H1 (cell line): ENCODE measurements around the gene RBM17. TPM values are rescaled to one million over a fixed set of nuclear protein-coding genes. Genes with fewer than 3 reads are reported as not detected.

Experiments used
- CTCF ChIA-PET: fragments of 300-600 bp; sonication (Branson Sonifier 250); formaldehyde crosslinking; loops from one replicate; lab custom pipeline; 2021; ENCODE audit not compliant: partially characterized antibody; lab: Charles Lee
- POLR2A ChIA-PET: fragments of 300-600 bp; sonication (Branson Sonifier 250); formaldehyde crosslinking; loops from one replicate; lab custom pipeline; 2021; ENCODE audit warnings: inconsistent platforms; ENCODE audit not compliant: partially characterized antibody; lab: Charles Lee
- DNase-seq, 2 experiments: peaks; one replicate each; pipeline versions ENCODE4 v3.0.0 to v3.0.0-alpha.2; 2010 to 2022; ENCODE audit warnings: low spot score in 2 of 2, low read depth in 1 of 2, mixed read lengths in 1 of 2
- FAIRE-seq: peaks from 2 replicates; lab custom pipeline; 2011; peaks lifted over from hg19 to GRCh38; lab: Jason Lieb, UNC
- H2AFZ ChIP-seq: 2 replicates; pipeline ENCODE4 v1.8.1; 2012; ENCODE audit warnings: low read length, inconsistent platforms
- H2AK5ac ChIP-seq: 2 replicates; pipeline ENCODE4 v1.6.1; 2013; ENCODE audit warnings: low read depth, low read length
- H2BK120ac ChIP-seq: replicated peaks from 2 replicates; pipeline ENCODE3; 2013; ENCODE audit warnings: low read depth, low read length, inconsistent platforms
- H2BK12ac ChIP-seq: 2 replicates; pipeline ENCODE4 v1.6.1; 2013; ENCODE audit warnings: low read depth, low read length
- H2BK15ac ChIP-seq: 2 replicates; pipeline ENCODE4 v1.6.1; 2013; ENCODE audit warnings: low read length
- H2BK20ac ChIP-seq: 2 replicates; pipeline ENCODE4 v1.6.1; 2013; ENCODE audit warnings: low read length
- H2BK5ac ChIP-seq: 2 replicates; pipeline ENCODE4 v1.6.1; 2013; ENCODE audit warnings: low read depth, low read length
- H3K14ac ChIP-seq: 2 replicates; pipeline ENCODE4 v1.6.1; 2013; ENCODE audit warnings: inconsistent platforms; ENCODE audit not compliant: insufficient read length
- H3K18ac ChIP-seq: 2 replicates; pipeline ENCODE4 v1.6.1; 2013; ENCODE audit warnings: low read length; ENCODE audit errors: extremely low read depth
- H3K23ac ChIP-seq: 2 replicates; pipeline ENCODE4 v1.6.1; 2013; ENCODE audit warnings: inconsistent platforms; ENCODE audit not compliant: insufficient read length
- H3K23me2 ChIP-seq: 2 replicates; pipeline ENCODE4 v1.6.1; 2013; ENCODE audit warnings: low read depth, low read length
- H3K27ac ChIP-seq: 2 replicates; pipeline ENCODE4 v1.6.1; 2011; ENCODE audit warnings: low read depth, low read length, inconsistent platforms
- H3K27me3 ChIP-seq, 4 experiments: replicated peaks in 1 of 4; 1 replicate in 1 of 4; 2 replicates in 3 of 4; pipeline versions ENCODE4 v1.6.1 to v1.8.1; 2011 to 2013; ENCODE audit warnings: low read length in 3 of 4, mild to moderate bottlenecking in 3 of 4, inconsistent platforms in 2 of 4, mixed read lengths in 2 of 4, moderate library complexity in 1 of 4; ENCODE audit not compliant: control insufficient read depth in 3 of 4, insufficient read depth in 3 of 4; ENCODE audit errors: extremely low read depth in 1 of 4
- H3K36me3 ChIP-seq, 4 experiments: 2 replicates each; pipeline versions ENCODE4 v1.6.1 to v1.8.1; 2011 to 2013; ENCODE audit warnings: mild to moderate bottlenecking in 4 of 4, low read length in 3 of 4, moderate library complexity in 2 of 4, control low read depth in 1 of 4, inconsistent platforms in 1 of 4; ENCODE audit not compliant: insufficient read depth in 4 of 4, control insufficient read depth in 2 of 4
- H3K4ac ChIP-seq: replicated peaks from 2 replicates; pipeline ENCODE3; 2013; ENCODE audit warnings: low read length, low read depth, mixed read lengths, inconsistent platforms; ENCODE audit not compliant: insufficient read length
- H3K4me1 ChIP-seq, 4 experiments: replicated peaks in 1 of 4; 1 replicate in 1 of 4; 2 replicates in 3 of 4; pipeline versions ENCODE4 v1.6.1 to v1.8.1; 2011 to 2013; ENCODE audit warnings: low read length in 3 of 4, inconsistent platforms in 2 of 4, mixed read lengths in 1 of 4; ENCODE audit not compliant: insufficient read depth in 4 of 4, control insufficient read depth in 3 of 4
- H3K4me2 ChIP-seq, 2 experiments: 2 replicates each; pipeline versions ENCODE4 v1.6.1 to v1.8.1; 2011 to 2013; ENCODE audit warnings: low read depth in 2 of 2, low read length in 2 of 2, control low read depth in 1 of 2, inconsistent platforms in 1 of 2, mild to moderate bottlenecking in 1 of 2; ENCODE audit not compliant: insufficient read depth in 1 of 2
- H3K4me3 ChIP-seq, 4 experiments: fragments of 200-600, 300-600 bp in 1 of 4; sonication (generic), shearing (Covaris generic), sonication (Bioruptor Twin) in 1 of 4; 2 replicates each; pipeline versions ENCODE4 v1.5.1 to v1.8.1; 2011 to 2016; ENCODE audit warnings: low read length in 4 of 4, low read depth in 3 of 4, control low read depth in 2 of 4, inconsistent platforms in 2 of 4, mild to moderate bottlenecking in 2 of 4, mixed read lengths in 1 of 4, moderate library complexity in 1 of 4; ENCODE audit not compliant: insufficient read depth in 2 of 4; ENCODE audit errors: extremely low read depth in 1 of 4
- H3K56ac ChIP-seq: replicated peaks from 2 replicates; pipeline ENCODE3; 2013; ENCODE audit warnings: low read depth, mild to moderate bottlenecking, mixed read lengths, low read length, inconsistent platforms; ENCODE audit not compliant: insufficient read length
- H3K79me1 ChIP-seq: 2 replicates; pipeline ENCODE4 v1.6.1; 2013; ENCODE audit warnings: low read depth, low read length, control low read depth
- H3K79me2 ChIP-seq, 2 experiments: 2 replicates each; pipeline versions ENCODE4 v1.6.1 to v1.8.1; 2012 to 2013; ENCODE audit warnings: low read length in 2 of 2, mild to moderate bottlenecking in 2 of 2, inconsistent platforms in 1 of 2; ENCODE audit not compliant: insufficient read depth in 2 of 2, control insufficient read depth in 1 of 2
- H3K9ac ChIP-seq, 4 experiments: replicated peaks in 1 of 4; 1 replicate in 1 of 4; 2 replicates in 3 of 4; pipeline versions ENCODE4 v1.6.1 to v1.8.1; 2011 to 2013; ENCODE audit warnings: low read depth in 3 of 4, low read length in 3 of 4, control low read depth in 2 of 4, mild to moderate bottlenecking in 2 of 4, moderate library complexity in 2 of 4, inconsistent platforms in 1 of 4; ENCODE audit errors: extremely low read depth in 1 of 4
- H3K9me3 ChIP-seq, 2 experiments: 2 replicates each; pipeline versions ENCODE4 v1.6.1 to v1.8.1; 2012 to 2013; ENCODE audit warnings: mild to moderate bottlenecking in 2 of 2, moderate library complexity in 2 of 2, control low read depth in 1 of 2, inconsistent platforms in 1 of 2, low read depth in 1 of 2, low read length in 1 of 2, mixed read lengths in 1 of 2; ENCODE audit not compliant: insufficient read depth in 2 of 2
- H4K20me1 ChIP-seq, 2 experiments: replicated peaks in 1 of 2; 2 replicates each; pipeline versions ENCODE3 to v1.8.1; 2011 to 2013; ENCODE audit warnings: inconsistent platforms in 2 of 2, low read length in 2 of 2, mild to moderate bottlenecking in 1 of 2; ENCODE audit not compliant: insufficient read depth in 2 of 2, control insufficient read depth in 1 of 2
- H4K5ac ChIP-seq: 2 replicates; pipeline ENCODE4 v1.6.1; 2013; ENCODE audit warnings: low read length, low read depth, mixed read lengths, inconsistent platforms; ENCODE audit not compliant: insufficient read length
- H4K8ac ChIP-seq: 2 replicates; pipeline ENCODE4 v1.8.0; 2013; ENCODE audit warnings: mild to moderate bottlenecking, moderate library complexity, low read length, inconsistent platforms; ENCODE audit not compliant: insufficient read depth; ENCODE audit errors: extremely low read depth
- H4K91ac ChIP-seq: replicated peaks from 2 replicates; pipeline ENCODE3; 2013; ENCODE audit warnings: low read length, mixed read lengths, inconsistent platforms; ENCODE audit not compliant: insufficient read length
- JUN ChIP-seq: IDR thresholded peaks from 2 replicates; pipeline ENCODE4 v1.6.1; 2011; ENCODE audit warnings: low read depth, mild to moderate bottlenecking, improper control_type of control experiment, low read length
- RFX5 ChIP-seq: IDR thresholded peaks from 2 replicates; pipeline ENCODE4 v1.6.1; 2011; ENCODE audit warnings: low read depth, low read length, improper control_type of control experiment, borderline replicate concordance
- RXRA ChIP-seq: IDR thresholded peaks from 2 replicates; pipeline ENCODE4 v1.6.1; 2011; ENCODE audit warnings: low read depth, mild to moderate bottlenecking, low read length, moderate library complexity; ENCODE audit not compliant: insufficient read depth
- WGBS, 2 experiments: shearing (Covaris generic) in 1 of 2; methylation state at CpG; one replicate each; pipeline versions ENCODE4 v1.1.6 to v1.1.7; 2013 to 2015; ENCODE audit warnings: low lambda C conversion rate in 2 of 2, mixed read lengths in 2 of 2, inconsistent platforms in 1 of 2, low coverage in 1 of 2, missing lambda C conversion rate in 1 of 2; ENCODE audit not compliant: insufficient replicate concordance in 2 of 2, insufficient coverage in 1 of 2, insufficient read length in 1 of 2; ENCODE audit errors: extremely low coverage in 1 of 2, missing lambda C conversion rate in 1 of 2; 5-methylcytosine and 5-hydroxymethylcytosine counted together
- polyA plus RNA-seq, 7 experiments: library from polyadenylated mRNA; depleted of rRNA in 3 of 7; stranded (reverse) in 5 of 7; unstranded in 2 of 7; fragments of >200 nt in 5 of 7; fragments of 200-250 nt in 2 of 7; gene quantifications; 1 replicate in 5 of 7; 2 replicates in 1 of 7; 4 replicates in 1 of 7; pipeline versions ENCODE4 v1.2.1 to v1.2.3, GENCODE V29; 2011 to 2013; ENCODE audit warnings: missing spikeins in 2 of 7, mixed read lengths in 2 of 7
- total RNA-seq: library from RNA; stranded (reverse); fragmentation: NEBNext Ultra II Directional; extraction: Animal tissue kit (Norgen Biotek cat#: 25700); gene quantifications from 2 replicates; pipeline ENCODE4 v1.2.1, GENCODE V29; 2021

The RBM17 gene
- total and polyA plus RNA-seq, 2 of the 8 experiments (the other 6 are each of a cell fraction or from before 2014, with no cell fraction given) = 15.7 to 128 TPM

DNA sequence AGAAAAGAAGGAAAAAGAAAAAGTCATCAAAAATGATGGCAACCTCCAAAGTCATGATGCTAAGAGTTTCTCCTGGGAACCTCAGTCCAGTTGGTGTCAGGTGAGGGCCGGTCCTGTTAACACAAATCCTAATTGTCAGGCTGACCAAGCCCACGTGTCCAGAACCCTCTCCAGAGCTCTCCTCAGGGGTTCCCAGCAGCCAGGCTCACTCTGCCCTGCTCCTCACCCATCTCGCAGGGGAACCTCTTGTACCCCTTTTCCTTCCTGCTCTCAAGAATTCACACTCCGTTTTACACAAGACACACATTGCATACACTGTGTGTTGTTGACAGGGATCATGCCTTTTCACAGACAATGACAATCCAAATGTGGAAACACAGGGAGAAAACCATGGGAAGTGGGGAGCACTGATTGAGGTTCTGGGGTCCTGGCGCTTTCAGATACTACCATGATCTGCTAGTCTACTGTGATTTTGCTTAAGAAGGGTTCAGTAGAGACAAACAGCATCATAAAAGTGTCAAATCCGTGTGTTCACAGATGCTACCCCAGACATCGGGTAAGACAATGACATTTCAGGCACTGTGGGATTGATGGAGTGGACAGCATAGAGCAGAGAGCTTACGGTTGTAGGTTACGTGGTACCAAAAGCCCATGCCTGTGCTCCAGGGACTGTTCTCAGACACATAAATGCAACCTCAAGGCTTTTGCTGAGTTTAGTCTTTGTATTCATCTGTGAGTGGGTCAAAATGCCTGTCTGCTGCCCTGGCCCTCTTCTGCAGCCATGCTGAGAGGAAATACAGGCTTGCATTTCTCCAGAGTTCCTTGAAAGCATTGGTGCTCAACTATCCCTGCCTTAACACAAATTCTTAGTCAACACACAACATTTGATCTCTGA is 42.7 kb upstream of the RBM17 start:
- no peak overlapping the region for H2AK5ac ChIP-seq
- no peak overlapping the region for H3K14ac ChIP-seq
- no peaks in the 10 kb centered on the region for H4K20me1 ChIP-seq
- H3K36me3 ChIP-seq = no peaks in the 10 kb centered on the region
- no peak overlapping the region for H2BK5ac ChIP-seq
- 88% methylated on average over 9 of the region's 9 CpGs; no CpG with 5 or more reads in 1 of the 2 experiments for WGBS, 2 experiments
- no peak overlapping the region for H2BK15ac ChIP-seq
- ChIA-PET CTCF (no interaction called here), POLR2A (no interaction called here)
- no peaks in the 10 kb centered on the region for H3K79me2 ChIP-seq
- H3K23me2 ChIP-seq = no peaks in the 10 kb centered on the region
- no peak overlapping the region for H3K18ac ChIP-seq
- H4K8ac ChIP-seq = no peak overlapping the region
- H3K4me2 ChIP-seq = no peak overlapping the region
- no peak overlapping the region for H2BK120ac ChIP-seq
- H2BK20ac ChIP-seq = no peak overlapping the region
- no peak overlapping the region for H3K4me3 ChIP-seq
- no peak overlapping the region for H3K27ac ChIP-seq
- H3K79me1 ChIP-seq = no peaks in the 10 kb centered on the region
- no peaks in the 10 kb centered on the region for H3K27me3 ChIP-seq
- H2BK12ac ChIP-seq = no peak overlapping the region
- H3K56ac ChIP-seq = no peak overlapping the region
- no peak overlapping the region for H3K9ac ChIP-seq
- H3K23ac ChIP-seq = no peak overlapping the region
- H2AFZ ChIP-seq = 0 out of 2 replicates have a peak overlapping the region, but pooled peaks have one; percentile 37
- no peak for TF ChIP-seq RXRA
- TF ChIP-seq RFX5 = no peak
- no peak for TF ChIP-seq JUN
- FAIRE-seq (no peak), DNase-seq (peak in 1 of 2 experiments; percentile 35)
- H4K5ac ChIP-seq = no peak overlapping the region
- H3K9me3 ChIP-seq = no peaks in the 10 kb centered on the region
- no peak overlapping the region for H3K4ac ChIP-seq
- H4K91ac ChIP-seq = no peak overlapping the region
- no peaks in the 10 kb centered on the region for H3K4me1 ChIP-seq
